GM04503 (cell line): ENCODE data around the gene SAPCD2.

ENCODE experiments used
- DNase-seq: peaks from one replicate; pipeline ENCODE4 v3.0.0-alpha.2; 2012; ENCODE audit warnings: low read depth

SAPCD2 gene

GRCh38 chr9:137107312-137107921 is 37.1 kb upstream of the SAPCD2 start:
- DNase-seq = no peak

GRCh38 chr9:137106662-137107250 is 36.4 kb upstream of the SAPCD2 start:
- DNase-seq = no peak

GRCh38 chr9:137105814-137106661 is 35.7 kb upstream of the SAPCD2 start:
- DNase-seq = no peak

GRCh38 chr9:137103206-137103999 is 33.0 kb upstream of the SAPCD2 start:
- no peak for DNase-seq

DNA sequence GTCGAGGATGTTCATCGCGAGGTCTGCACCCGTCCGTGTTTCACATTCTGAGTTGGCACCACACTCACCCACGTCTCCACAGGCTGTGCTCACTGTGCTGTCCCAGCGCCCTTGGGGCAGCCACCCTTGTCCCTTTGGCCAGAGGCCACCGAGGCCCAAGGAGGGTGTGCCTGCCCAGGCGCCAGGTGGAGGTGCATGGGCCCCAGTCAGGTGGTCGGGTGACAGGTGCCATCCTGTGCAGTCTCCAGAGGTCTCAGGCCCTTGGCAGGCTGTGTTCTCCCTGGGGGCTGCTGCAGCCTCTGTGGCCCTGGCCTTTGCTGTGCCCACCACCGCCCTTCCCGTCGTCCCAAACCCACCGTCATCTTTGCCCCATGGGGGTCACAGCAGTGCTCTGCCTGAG is 28.9 kb upstream of the SAPCD2 start:
- no peak for DNase-seq

- DNase-seq = no peak
Measured at GRCh38 chr9:137097761-137098462, 27.6 kb upstream of the SAPCD2 start.

- DNase-seq = no peak
Measured at GRCh38 chr9:137096785-137097546, 26.6 kb upstream of the SAPCD2 start.

GRCh38 chr9:137095664-137096517 is 25.5 kb upstream of the SAPCD2 start:
- no peak for DNase-seq

DNA sequence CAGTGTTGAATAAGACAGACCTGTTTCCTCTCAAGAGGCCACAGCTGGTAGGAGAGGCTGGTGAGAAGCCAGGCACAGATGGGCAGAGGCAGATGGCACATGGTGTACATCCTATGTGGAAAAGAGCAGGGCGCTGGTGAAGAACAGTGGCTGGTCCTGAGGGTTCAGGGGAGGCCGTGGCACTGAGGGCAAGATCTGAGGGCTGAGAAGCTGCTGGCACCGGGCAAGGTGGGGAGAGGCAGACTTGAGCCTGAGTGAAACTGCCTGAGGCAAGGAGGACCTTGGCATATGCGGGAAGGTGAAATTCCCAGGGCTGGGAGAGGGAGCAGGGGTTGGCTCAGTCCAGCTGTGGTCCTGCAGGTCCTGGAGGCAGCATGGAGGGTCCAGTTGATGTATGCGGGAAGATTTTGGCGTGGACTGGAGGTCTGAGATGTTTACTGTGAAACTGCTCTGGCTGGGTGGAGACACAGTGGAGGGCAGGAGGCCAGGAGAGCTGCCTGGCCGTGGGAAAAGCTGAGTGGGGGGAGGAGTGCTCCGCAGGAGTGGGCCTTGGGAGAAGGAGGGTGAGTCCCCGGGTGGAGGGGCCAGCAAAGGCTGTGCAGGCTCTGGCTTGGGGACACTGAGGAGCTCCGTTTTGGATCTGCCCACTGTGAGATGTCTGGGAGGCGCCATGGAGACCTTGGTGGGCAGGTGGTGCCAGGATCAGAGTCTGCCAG is 19.0 kb upstream of the SAPCD2 start:
- no peak for DNase-seq

GRCh38 chr9:137088121-137088520 is 17.8 kb upstream of the SAPCD2 start:
- no peak for DNase-seq

- DNase-seq = no peak
Measured at GRCh38 chr9:137087409-137087925, 17.1 kb upstream of the SAPCD2 start.

- peak; percentile 88 for DNase-seq
Measured at GRCh38 chr9:137086531-137087408, 16.4 kb upstream of the SAPCD2 start, which contains the start of gene MAN1B1. Gene MAN1B1, plus strand, starts transcription at chr9:137086985. Its CDS starts 15 bp downstream, at chr9:137087000.

- no peak for DNase-seq
Measured at GRCh38 chr9:137085920-137086530, 15.7 kb upstream of the SAPCD2 start.

- no peak for DNase-seq
Measured at GRCh38 chr9:137084526-137084925, 14.2 kb upstream of the SAPCD2 start.

DNA sequence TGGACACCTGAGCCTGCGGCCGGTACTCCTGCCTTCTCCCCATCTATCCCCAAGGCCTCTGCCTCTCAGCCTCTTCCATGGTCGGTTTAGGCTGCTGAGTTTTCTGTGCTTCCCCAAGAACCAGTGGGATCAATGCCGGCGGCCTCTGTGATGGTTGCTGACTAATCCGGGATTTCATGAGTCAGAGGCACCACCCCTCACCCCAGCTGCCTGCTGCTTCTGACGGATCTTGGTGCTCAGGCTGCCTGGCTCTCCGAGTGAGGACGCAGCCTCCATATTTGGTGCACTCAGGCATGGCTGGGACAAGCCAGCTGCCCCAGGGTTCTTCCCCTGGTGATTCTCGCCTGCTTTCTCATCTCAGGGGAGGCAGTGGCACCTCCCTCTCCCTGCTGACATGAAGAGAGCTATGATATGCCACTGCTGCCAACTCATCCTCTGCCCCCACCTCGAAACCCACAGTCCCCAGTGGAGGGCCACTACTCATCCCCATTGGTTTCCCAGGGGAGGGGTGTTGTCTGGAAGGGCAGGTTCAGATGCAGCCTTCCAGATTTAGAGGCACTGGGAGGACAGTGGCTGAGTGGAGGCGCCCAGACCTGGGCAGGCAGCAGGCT is 13.1 kb upstream of the SAPCD2 start:
- peak; percentile 87 for DNase-seq

GRCh38 chr9:137082925-137083290 is 12.6 kb upstream of the SAPCD2 start:
- DNase-seq = no peak
